G401 (cell line): ENCODE measurements around the gene TOX2. TPM values are rescaled to one million over a fixed set of nuclear protein-coding genes. Genes with fewer than 3 reads are reported as not detected.

Experiments
- DNase-seq: peaks from one replicate; pipeline ENCODE4 v3.0.0-alpha.2; 2015; ENCODE audit warnings: low spot score
- in situ Hi-C: cut with HindIII; loops from 2 replicates; pipeline ENCODE4 v1.10.0; 2016; ENCODE audit warnings: low sequenced_read_pairs, mixed read lengths
- total RNA-seq: library from RNA; depleted of rRNA; stranded (reverse); fragments of >200 nt; shearing (Covaris generic); gene quantifications from 2 replicates; pipeline ENCODE4 v1.2.3, GENCODE V29; 2014

The TOX2 gene
- total RNA-seq, 1 experiment from 2014 or later: not detected

DNA sequence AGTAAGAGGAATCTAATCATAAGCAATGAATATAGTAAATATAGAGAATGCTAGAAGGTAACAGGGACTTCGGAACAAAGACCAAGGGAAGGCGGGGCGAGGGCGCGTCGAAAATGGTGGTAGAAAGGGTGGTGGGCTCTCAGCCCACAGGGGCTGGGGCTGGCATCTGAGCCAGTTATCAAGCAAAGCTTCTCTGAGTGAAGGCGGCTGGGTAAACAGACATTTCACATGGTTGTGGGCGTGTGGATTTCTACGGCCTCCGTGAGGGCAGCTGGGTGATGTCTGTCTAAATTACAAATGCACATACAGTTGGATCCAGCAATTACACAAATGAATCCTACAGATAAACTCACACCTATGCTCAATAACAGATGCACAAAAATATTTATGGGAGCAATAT lies 56.6 kb downstream of the TOX2 start:
- DNase-seq: no peak
- in situ Hi-C loops: no loop called here

DNA sequence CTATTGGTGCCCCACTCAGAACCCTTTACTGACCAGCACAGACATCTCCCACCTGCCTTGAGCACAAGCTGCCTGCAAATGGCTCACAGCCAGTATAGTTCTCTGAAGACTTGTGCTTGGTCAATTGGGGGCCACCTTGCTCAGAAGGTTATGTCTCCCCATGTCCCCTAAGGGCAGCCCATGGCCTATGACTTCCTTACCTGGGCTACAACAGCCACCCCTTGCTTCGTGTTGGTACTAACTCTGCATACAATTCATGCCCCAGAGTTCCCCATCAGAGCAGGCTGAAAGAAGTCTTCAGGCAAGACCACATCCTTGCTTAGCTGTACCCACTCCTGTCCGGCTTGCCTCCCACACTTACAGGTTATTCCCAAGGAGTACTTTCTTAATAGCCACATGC lies 57.4 kb downstream of the TOX2 start:
- in situ Hi-C loops: no loop called here
- no peak for DNase-seq

DNA sequence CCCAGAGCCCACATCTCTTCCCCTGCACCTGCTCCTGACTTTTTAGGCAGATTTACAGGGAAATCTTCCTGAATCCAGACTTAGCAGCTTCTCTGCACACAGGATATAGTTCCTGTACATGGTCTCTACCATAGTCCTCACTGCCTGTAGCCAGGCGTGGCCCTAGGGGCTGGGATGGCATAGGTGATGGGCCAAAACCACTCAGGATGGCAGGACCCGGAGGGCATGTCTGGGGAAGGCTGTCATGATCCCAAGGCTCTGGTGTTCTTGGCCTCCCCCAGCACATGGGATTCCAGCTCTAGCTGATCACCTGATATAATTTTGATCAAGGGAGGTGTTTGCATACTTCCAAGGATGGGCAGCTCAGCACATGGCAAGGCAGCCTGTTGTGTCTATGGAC lies 58.0 kb downstream of the TOX2 start:
- DNase-seq: no peak
- in situ Hi-C loops: no loop called here

DNA sequence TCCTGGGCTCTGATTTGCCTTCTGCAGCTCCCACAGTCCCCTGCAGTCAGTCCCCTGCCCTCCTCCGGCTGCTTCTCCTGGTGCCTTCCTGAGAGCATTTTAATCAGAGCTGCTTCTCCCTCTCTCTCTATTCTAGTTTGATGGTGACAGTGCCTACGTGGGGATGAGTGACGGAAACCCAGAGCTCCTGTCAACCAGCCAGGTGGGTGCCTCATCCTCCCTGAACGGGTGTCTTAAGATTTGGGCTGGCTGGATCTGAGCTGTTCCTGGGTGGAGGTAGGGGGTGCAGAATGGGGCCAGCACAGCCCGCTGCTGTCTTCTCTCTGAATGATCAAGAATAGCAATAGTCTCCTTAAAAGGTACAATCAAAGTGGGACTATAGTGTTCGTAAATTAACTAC lies 58.6 kb downstream of the TOX2 start:
- DNase-seq: no peak
- in situ Hi-C loops: no loop called here

DNA sequence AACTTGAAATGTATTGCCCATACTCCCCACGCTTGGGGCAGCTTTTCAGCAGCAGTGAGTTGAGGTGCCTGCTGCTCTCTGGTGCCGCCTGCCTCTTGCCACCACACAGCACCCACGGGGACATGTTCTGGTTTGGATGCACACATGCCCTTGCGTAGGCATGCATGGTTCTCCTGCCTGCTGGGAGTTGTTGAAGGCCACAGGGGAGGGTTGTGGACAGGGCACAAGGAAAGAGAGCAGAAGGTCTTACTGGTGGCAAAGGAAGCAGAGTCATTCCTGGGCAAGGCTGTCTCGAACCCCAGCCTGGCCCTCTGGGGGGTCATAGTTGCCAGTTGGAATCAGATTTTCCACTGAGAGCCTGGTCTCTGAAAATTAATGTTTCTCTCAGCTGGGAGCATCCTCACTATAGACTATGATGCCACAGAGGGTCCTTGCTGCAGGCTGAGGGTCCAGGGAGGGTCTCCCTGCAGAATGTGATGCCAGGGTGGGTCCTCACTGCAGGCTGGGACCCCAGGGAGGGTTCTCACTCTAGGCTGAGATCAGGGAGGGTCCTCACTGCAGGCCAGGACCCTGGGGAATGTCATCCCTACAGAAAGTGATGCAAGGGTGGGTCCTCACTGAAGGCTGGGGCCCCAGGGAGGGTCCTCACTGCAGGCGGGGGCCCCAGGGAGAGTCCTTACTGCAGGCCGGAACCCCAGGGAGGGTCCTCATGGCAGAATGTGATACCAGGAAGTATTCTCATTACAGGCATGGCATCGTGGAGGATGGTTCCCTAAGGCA lies 59.2 kb downstream of the TOX2 start:
- in situ Hi-C loops: no loop called here
- no peak for DNase-seq

DNA sequence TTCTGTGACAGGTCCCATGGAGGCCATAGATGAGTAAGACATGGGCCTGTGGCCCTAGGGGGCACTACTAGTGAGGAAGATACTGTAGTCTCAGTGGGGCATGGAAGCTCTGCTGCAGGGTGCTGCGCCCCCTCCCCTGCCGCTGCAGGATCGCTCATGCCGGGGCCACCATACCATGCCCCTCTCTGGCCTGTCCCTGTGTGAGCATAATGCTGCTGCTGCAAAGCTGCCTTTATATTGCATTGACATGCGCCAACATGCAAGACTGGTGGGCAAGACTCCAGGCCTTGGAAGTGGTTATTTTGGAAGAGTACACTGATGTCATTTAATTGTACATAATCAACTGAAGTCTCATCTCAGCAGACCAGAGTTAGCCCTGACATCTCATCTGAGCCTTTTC lies 60.0 kb downstream of the TOX2 start:
- DNase-seq: no peak
- in situ Hi-C loops: no loop called here

DNA sequence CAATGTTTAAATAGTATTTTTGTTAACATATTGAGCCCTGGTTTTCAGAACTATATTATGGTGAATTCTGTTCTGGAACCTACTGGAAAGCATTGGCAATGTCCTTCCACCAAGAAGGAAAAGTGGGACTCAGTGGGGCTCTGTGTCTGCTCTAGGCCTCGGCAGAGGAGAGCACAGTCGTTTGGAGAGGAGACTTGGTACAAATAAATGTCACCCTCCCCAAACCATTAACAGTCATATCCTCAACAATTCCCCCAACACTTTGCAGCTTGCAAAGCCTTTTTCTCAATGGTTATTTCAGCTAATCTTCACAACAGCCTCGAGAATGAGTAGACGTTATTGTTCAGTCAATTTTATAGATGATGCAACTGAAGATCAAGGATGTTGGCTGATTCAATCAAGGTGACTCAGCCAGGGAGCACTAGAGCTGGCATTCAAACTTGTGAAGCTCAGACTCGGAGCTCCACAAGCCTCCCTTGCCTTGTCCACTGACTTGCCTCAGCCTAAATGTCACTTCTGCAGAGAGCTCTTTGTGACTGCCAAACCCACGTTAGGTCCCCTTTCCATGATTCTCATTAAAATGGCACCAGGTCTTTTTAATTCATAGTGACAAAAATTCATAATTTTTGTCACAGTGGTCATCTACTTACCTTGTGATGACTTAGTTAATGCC lies 60.6 kb downstream of the TOX2 start:
- no peak for DNase-seq
- in situ Hi-C loops: no loop called here

DNA sequence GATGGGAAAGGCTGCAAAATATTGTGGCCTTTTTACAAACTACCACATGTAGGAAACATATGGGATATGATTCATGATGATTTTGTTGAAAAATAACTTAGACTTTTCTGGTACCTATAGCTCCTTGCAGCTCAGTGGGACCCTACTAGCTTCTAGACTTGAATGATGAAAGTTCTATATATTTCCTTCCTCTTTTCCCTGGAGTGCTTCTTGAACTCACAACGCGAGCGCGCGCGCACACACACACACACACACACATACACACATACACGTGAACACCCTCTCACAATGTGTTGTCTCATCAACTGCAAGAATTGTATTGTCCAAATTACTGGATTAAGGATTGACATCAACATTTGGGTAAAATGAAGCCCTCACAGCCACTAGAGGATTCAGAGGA lies 61.9 kb downstream of the TOX2 start:
- in situ Hi-C loops: no loop called here
- no peak for DNase-seq

DNA sequence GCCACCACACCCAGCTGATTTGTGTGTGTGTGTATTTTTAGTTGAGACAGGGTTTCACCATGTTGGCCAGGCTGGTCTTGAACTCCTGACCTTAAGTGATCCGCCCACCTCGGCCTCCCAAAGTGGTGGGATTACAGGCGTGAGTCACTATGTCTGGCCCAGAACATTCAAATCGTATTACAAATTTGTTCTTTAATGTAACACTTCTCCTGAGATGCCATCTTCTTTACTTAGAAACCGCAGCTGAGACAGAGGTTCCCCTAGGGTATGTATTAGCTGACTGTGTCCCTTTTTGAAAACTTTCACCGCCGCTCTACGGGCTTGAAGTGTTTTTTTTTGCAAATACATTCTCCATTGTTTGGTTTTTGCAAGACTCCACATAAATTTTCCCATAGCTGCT lies 62.6 kb downstream of the TOX2 start:
- in situ Hi-C loops: no loop called here
- DNase-seq: no peak

DNA sequence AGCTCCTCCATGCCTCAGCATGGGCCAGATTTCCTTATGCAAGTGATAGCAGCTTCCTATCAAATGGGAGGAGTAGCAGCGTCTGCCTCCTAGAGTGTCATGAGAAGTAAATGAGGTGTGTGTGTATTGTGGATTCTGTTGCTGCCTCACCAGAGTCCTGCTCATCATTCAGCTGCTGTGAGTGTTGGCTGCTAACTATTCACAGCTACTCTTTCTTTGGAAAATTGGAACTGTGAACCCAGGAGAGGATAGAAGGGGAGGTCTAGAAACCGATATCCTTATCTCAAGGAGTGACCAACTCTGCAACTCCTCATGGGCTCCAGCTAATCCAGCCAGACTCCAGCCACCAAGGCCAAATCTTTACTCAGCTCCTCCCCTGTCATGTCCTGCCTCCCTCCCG lies 63.3 kb downstream of the TOX2 start:
- DNase-seq: no peak
- in situ Hi-C loops: no loop called here

DNA sequence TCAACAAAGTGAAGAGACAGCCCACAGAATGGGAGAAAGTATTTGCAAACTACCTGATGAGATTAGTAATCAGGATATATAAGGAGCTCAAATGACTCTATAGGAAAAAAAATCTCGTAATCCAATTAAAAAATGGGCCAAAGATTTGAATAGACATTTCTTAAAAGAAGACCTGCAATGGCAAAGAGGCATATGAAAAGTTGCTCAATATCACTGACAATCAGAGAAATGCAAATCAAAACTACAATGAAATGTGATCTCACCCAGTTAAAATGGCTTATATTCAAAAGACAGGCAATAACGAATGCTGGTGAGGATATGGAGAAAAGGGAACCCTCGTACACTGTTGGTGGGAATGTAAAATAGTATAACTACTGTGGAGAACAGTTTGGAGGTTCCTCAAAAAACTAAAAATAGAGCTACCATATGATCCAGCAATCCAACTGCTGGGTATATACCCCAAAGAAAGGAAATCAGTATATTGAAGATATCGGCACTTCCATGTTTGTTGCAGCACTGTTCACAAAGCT lies 65.0 kb downstream of the TOX2 start:
- DNase-seq: no peak
- in situ Hi-C loops: no loop called here

DNA sequence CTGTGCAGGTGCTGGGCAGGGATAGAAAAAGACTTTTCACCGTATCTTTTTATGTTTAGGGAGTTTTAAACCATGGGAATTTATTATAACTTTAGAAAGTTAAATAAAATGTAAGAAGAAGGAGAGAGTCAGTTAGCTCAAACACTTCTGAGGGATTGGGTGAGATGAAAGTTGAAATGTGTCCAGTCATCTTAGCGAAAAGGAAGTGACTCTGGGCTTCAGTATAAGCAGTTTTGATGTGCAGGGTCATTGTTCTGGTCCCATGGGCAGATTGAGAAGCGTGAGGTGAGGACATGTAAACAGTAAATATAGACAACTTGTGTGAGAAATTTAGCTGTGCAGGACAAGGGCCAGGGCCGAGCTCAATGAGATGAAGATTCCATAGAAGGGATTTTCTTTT lies 66.9 kb downstream of the TOX2 start:
- in situ Hi-C loops: no loop called here
- DNase-seq: no peak

DNA sequence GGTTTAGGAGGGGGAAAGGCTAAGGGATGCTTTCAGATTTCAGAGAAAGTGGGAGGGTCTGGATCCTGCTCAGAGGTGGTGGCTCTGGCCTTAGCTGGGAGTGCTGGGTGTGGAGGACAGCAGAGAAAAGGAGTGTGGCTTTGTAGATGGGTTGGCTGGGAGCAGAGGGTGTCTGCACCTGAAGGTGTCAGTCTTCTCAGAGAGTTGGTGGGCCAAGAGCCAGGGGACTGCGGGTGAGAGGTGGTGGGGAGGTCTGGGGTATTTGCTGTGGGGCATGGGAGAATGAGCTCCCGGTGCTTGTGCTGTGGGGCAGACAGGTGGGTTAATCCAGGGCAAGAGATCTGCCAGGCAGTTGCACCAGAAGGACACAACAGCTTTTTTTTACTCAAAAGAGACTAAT lies 67.4 kb downstream of the TOX2 start:
- no peak for DNase-seq
- in situ Hi-C loops: no loop called here

DNA sequence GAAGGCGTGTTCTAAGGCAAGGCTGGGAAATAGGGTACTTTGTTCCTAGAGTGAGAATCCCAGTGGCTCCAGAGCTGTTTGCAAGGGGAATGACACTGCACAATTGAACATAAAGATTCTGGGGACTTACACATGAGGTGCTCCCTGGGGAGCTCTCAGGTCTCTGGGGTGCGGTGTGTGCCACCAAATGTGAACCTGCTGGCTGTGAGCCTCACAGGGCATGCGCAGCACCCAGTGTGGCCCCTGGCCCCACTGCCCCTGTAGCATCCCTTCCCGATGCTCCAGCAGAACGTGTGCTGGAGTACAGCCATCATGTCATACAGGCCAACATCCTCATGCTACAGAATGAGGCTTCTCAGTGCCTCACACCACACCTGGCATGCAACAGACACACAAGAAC lies 68.2 kb downstream of the TOX2 start:
- in situ Hi-C loops: no loop called here
- no peak for DNase-seq

DNA sequence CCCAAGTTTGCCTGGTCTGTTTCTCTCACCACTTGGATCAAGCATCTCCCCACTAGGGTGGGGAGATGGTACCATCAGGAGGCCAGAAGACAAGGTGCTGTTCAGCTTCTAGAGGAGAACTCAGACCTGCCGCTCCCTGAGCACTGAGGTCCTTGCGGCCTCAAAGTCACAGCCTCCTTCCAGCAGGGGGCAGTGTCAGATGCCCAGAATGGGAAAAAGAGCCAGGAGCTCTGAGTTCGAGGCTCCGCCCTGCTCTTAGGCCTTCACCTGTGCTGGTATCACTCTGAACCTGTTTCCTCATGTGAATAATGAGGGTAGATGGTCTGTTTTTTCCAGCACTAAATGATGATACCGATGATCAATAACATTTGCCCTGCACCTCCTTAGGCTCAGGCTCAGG lies 68.7 kb downstream of the TOX2 start:
- no peak for DNase-seq
- in situ Hi-C loops: no loop called here

DNA sequence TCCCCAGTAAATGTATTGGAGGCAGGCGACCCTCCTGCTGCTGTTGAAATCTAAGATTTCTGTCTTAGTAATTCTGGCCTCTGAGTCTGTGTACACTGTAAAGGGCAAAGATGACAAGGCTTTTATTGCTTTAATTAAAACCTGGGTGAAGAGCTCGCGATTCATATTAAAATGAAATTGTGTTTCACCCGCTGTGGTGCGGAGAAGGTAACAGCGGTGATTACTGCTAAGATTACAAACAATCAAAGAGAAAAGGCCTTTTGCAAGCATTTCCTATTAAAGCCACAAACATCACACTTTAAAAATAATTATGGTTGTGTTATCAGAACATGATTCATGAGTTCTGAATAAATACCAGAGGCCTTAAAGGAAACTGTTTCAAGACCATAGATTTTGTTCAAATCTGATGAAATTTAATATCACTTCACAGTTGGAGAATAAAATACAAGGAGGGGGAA lies 69.3 kb downstream of the TOX2 start:
- DNase-seq: no peak

DNA sequence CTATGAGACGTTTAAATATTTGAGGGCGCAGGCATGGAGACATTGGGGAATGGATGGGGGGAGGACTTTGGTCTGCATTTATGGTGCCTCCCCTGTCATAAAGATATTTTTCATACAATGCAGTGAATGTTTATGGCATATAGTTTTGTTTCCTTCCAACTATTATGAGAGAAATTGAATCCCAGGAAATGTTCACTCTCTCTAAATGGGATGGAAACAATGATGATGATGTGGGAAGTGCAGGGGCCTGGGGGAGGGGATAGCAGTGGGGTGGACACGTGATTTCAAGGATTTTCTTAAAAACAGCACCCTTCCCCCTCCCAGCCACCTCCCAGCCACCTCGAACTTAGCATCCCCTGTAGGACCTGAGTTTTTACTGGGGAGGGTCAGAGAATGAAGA lies 69.9 kb downstream of the TOX2 start:
- in situ Hi-C loops: no loop called here
- DNase-seq: no peak

More for the DNA sequence above, 69.3 kb downstream of the TOX2 start:
- in situ Hi-C loops: no loop called here

DNA sequence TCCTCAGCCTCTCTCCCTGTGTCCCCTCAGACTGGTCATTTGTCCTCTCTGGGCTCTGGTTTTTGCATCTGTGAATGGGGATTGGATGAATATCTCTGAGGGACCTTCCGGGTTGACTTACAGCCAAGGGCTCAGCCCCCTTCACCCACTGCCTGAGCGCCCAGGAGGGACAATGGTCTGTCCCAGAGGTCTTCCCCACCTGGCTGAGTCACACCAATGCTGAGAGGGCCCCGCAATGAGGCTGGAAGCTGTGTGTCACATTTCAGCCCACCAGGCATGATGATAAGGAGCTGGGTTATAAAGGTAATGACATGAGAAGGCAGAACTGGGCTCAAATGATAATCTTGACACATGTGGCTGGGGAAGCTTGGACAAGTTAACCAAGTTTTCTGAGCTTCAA lies 70.5 kb downstream of the TOX2 start:
- in situ Hi-C loops: no loop called here
- DNase-seq: no peak

DNA sequence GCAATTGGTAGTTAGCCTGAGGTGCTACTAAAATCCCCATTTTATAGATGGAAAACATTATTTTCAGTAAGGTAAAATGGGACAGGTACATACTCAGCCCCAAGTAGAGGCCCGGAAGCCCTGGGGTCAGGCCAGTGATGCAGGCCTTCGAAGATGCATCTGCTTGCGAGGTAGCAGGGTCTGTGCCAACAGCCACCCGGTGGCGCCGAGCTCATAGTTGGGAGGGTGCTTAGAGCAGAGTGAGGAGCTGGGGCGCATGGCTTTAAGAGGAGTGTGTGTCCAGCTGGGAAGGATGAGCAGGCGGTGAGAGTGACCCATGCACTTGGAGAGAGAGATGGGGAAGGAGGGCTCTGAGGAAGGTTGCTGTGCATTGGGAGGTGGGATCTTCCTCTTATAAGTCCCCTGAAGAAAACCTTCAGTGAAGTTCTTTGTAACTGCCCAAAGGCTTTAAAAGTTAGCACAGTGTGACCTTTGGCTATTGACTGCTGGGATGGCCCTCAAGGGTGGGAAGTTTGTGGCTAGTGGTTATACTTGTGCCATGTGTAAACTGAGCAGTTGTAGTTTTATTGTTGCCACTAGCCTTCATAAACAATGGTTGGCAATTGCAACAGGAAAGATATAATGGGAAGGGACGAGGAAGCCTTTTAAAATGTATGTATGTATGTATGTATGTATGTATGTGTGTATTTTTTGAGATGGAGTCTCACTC lies 71.1 kb downstream of the TOX2 start:
- in situ Hi-C loops: no loop called here
- no peak for DNase-seq

DNA sequence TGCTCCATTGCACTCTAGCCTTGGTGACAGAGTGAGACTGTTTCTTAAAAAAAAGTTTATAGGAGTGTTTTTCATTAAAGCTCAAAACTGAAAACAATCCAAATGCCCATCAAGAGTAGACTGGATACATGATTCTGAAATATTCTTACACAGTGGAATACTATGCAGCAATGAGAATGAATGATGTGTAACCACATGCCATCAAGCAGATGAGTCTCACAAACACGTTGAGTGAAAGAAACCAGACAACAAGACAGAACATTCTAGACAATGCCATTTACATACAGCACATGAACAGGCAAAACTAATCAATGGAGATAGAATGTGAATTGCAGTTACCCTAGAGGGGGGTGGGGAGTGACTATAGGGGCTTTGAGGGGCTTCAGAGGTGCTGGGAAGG lies 72.4 kb downstream of the TOX2 start:
- DNase-seq: no peak
- in situ Hi-C loops: no loop called here
